Effector memory CD4-positive, alpha-beta T cell (primary cell): ENCODE measurements around the gene NEU2.

Source experiments
- DNase-seq, 3 donors: peaks; one replicate each; pipeline ENCODE4 v3.0.0-alpha.2; 2020
- H3K27ac ChIP-seq: 2 replicates; pipeline ENCODE4 v1.7.0; 2013; ENCODE audit warnings: mild to moderate bottlenecking, low read length, moderate library complexity; ENCODE audit not compliant: insufficient read depth, poor library complexity, severe bottlenecking
- H3K27me3 ChIP-seq: replicated peaks from 2 replicates; pipeline ENCODE4 v1.7.0; 2013; ENCODE audit warnings: mild to moderate bottlenecking, low read length; ENCODE audit not compliant: insufficient read depth, control insufficient read depth, poor library complexity, severe bottlenecking
- H3K36me3 ChIP-seq: 2 replicates; pipeline ENCODE4 v1.7.0; 2013; ENCODE audit warnings: mild to moderate bottlenecking, low read length, moderate library complexity; ENCODE audit not compliant: control insufficient read depth, insufficient read depth
- H3K4me1 ChIP-seq: 2 replicates; pipeline ENCODE4 v1.7.0; 2013; ENCODE audit warnings: low read length, mild to moderate bottlenecking; ENCODE audit not compliant: control insufficient read depth, insufficient read depth, poor library complexity, severe bottlenecking
- H3K4me3 ChIP-seq: 2 replicates; pipeline ENCODE4 v1.7.0; 2013; ENCODE audit warnings: low read length, low read depth, mild to moderate bottlenecking; ENCODE audit not compliant: insufficient read depth, poor library complexity, severe bottlenecking
- H3K9me3 ChIP-seq: 2 replicates; pipeline ENCODE4 v1.7.0; 2013; ENCODE audit warnings: mild to moderate bottlenecking, low read length, moderate library complexity; ENCODE audit not compliant: control insufficient read depth

Gene NEU2

GRCh38 chr2:233034091-233034882, 1.8 kb downstream of the NEU2 start:
- Histone ChIP-seq H3K36me3 (no peaks in the 10 kb centered on the region), H3K4me1 (no peaks in the 10 kb centered on the region), H3K4me3 (no peak overlapping the region), H3K27me3 (no peaks in the 10 kb centered on the region), H3K9me3 (no peaks in the 10 kb centered on the region), H3K27ac (no peak overlapping the region)
- DNase-seq: no peak

- Histone ChIP-seq H3K9me3 (no peaks in the 10 kb centered on the region), H3K4me1 (no peaks in the 10 kb centered on the region), H3K27me3 (no peaks in the 10 kb centered on the region), H3K4me3 (no peak overlapping the region), H3K36me3 (no peaks in the 10 kb centered on the region), H3K27ac (no peak overlapping the region)
- DNase-seq: no peak
Observed at GRCh38 chr2:233035426-233036161, 3.1 kb downstream of the NEU2 start.

- H3K9me3 ChIP-seq: no peaks in the 10 kb centered on the region
- H3K27ac ChIP-seq: no peak overlapping the region
- no peak overlapping the region for H3K4me3 ChIP-seq
- no peak for DNase-seq
- no peaks in the 10 kb centered on the region for H3K27me3 ChIP-seq
- no peaks in the 10 kb centered on the region for H3K4me1 ChIP-seq
- H3K36me3 ChIP-seq: no peaks in the 10 kb centered on the region
Observed at GRCh38 chr2:233036162-233036838, 3.8 kb downstream of the NEU2 start.

- Histone ChIP-seq H3K4me3 (no peak overlapping the region), H3K27ac (no peak overlapping the region), H3K27me3 (no peaks in the 10 kb centered on the region), H3K9me3 (no peaks in the 10 kb centered on the region), H3K4me1 (no peaks in the 10 kb centered on the region), H3K36me3 (no peaks in the 10 kb centered on the region)
- DNase-seq: no peak
Observed at GRCh38 chr2:233037078-233037477, 4.6 kb downstream of the NEU2 start.

DNA sequence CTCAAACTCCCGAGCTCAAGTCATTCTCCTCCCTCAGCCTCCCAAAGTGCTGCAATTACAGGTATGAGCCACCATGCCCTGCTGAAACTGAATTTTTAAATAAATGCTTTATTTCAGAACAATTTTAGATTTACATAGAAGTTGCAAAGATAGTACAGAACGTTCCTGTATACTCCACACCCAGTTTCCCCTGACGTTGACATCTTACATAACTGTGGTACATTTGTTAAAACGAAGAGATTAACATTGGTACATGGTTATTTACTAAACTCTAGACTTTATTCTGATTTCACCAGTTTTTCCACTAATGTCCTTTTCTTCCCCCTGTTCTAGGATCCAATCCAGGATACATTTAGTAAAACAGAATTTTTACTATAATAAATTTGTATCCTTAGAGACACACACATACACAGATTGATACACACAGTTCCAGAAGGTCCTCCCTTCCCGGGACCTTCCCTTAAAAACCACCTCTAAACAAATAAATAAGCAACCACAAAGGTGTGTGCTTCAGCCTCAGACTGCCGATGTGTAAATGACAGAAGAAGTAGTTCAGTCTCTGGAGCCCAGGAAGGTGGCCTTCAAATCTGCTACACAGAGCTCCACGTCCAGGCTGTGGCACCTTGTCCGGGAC, 6.9 kb downstream of the NEU2 start:
- no peak for DNase-seq
- Histone ChIP-seq H3K9me3 (no peaks in the 10 kb centered on the region), H3K4me1 (no peaks in the 10 kb centered on the region), H3K4me3 (no peak overlapping the region), H3K36me3 (no peaks in the 10 kb centered on the region), H3K27me3 (no peaks in the 10 kb centered on the region), H3K27ac (no peak overlapping the region)

DNA sequence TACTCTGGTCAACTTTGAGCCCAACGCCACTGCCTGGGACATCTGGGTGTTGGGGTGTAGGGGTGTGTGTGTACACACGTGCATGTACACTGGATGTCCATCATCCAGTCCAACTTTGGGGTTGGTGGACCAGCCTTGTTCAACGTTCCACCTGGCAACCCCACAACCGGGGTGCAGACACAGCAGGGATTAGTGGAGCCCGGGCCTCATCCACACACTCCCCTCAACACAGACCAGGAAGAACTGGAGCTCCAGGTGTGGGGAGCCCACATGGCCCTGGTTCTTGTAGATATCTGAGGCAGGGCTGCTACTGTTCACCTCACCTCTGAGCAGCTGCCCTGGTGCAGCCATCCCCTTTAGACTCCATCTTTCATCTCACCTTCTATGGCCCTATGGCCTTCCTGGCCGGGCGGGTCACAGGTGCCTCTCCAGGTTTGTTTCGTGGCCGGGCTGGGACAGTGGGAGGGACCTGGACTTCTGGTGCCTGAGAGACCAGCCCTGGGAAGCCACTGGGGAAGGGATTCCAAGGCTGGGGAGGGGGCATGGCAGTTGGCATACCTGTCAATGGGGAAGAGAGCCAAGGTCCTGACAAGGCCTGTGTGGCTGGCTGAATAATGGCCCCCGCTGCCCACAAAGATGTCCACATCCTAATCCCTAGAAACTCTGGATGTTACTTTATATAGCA, 7.5 kb downstream of the NEU2 start:
- no peaks in the 10 kb centered on the region for H3K9me3 ChIP-seq
- no peak for DNase-seq
- H3K4me1 ChIP-seq: no peaks in the 10 kb centered on the region
- H3K27ac ChIP-seq: no peak overlapping the region
- no peaks in the 10 kb centered on the region for H3K27me3 ChIP-seq
- H3K36me3 ChIP-seq: no peaks in the 10 kb centered on the region
- no peak overlapping the region for H3K4me3 ChIP-seq

- H3K9me3 ChIP-seq: no peaks in the 10 kb centered on the region
- no peaks in the 10 kb centered on the region for H3K4me1 ChIP-seq
- no peaks in the 10 kb centered on the region for H3K36me3 ChIP-seq
- no peaks in the 10 kb centered on the region for H3K27me3 ChIP-seq
- H3K27ac ChIP-seq: no peak overlapping the region
- no peak overlapping the region for H3K4me3 ChIP-seq
- DNase-seq: no peak
Observed at GRCh38 chr2:233040571-233040970, 8.1 kb downstream of the NEU2 start.

GRCh38 chr2:233041722-233042323, 9.4 kb downstream of the NEU2 start:
- no peaks in the 10 kb centered on the region for H3K9me3 ChIP-seq
- H3K27ac ChIP-seq: no peak overlapping the region
- no peaks in the 10 kb centered on the region for H3K36me3 ChIP-seq
- H3K4me1 ChIP-seq: no peaks in the 10 kb centered on the region
- no peak for DNase-seq
- no peak overlapping the region for H3K4me3 ChIP-seq
- no peaks in the 10 kb centered on the region for H3K27me3 ChIP-seq

- Histone ChIP-seq H3K9me3 (no peaks in the 10 kb centered on the region), H3K27ac (no peak overlapping the region), H3K27me3 (no peaks in the 10 kb centered on the region), H3K36me3 (no peaks in the 10 kb centered on the region), H3K4me3 (no peak overlapping the region), H3K4me1 (no peaks in the 10 kb centered on the region)
- no peak for DNase-seq
Observed at GRCh38 chr2:233042549-233042948, 10.1 kb downstream of the NEU2 start.
